OCI-LY1 (cell line): Measurements from ENCODE around the gene GALNTL6.

Experiments
- EZH2 ChIP-seq: fragments of 200-600 bp; sonication (generic), shearing (Covaris generic); IDR thresholded peaks from 2 replicates; pipeline ENCODE4 v1.8.0; 2017; ENCODE audit warnings: borderline replicate concordance, mixed run types, mild to moderate bottlenecking, antibody characterized with exemption, low read length, moderate library complexity, mixed read lengths
- TF ChIP-seq, protein P1 (sequence below): fragments of 200-600 bp; sonication (generic), shearing (Covaris generic); IDR thresholded peaks from 2 replicates; pipeline ENCODE4 v1.5.1; 2017; ENCODE audit warnings: mild to moderate bottlenecking, antibody characterized with exemption, low read length, moderate library complexity, mixed read lengths

GRCh38 chr4:172270397-172270796, 457.2 kb downstream of the GALNTL6 start:
- no peak for TF ChIP-seq EZH2
- TF ChIP-seq, protein P1, sequence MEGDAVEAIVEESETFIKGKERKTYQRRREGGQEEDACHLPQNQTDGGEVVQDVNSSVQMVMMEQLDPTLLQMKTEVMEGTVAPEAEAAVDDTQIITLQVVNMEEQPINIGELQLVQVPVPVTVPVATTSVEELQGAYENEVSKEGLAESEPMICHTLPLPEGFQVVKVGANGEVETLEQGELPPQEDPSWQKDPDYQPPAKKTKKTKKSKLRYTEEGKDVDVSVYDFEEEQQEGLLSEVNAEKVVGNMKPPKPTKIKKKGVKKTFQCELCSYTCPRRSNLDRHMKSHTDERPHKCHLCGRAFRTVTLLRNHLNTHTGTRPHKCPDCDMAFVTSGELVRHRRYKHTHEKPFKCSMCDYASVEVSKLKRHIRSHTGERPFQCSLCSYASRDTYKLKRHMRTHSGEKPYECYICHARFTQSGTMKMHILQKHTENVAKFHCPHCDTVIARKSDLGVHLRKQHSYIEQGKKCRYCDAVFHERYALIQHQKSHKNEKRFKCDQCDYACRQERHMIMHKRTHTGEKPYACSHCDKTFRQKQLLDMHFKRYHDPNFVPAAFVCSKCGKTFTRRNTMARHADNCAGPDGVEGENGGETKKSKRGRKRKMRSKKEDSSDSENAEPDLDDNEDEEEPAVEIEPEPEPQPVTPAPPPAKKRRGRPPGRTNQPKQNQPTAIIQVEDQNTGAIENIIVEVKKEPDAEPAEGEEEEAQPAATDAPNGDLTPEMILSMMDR: no peak
